ENCODE measurements around the gene UBE3B. TPM values are rescaled to one million over a fixed set of nuclear protein-coding genes. Genes with fewer than 3 reads are reported as not detected.

The UBE3B gene
- total and polyA plus RNA-seq, 9 donors, result 12.1 to 53.4 (median 33.2) TPM

GRCh38 chr12:109500406-109501185 lies 23.2 kb downstream of the UBE3B start:
- no peak for TF ChIP-seq POLR2A (IDR thresholded peaks at IDR 0.05)
- no peak for TF ChIP-seq EP300 (IDR thresholded peaks at IDR 0.05)
- no peak for TF ChIP-seq CTCF (IDR thresholded peaks at IDR 0.05)
- H3K36me3 ChIP-seq, result no peaks in the 10 kb centered on the region
- WGBS, 3 donors, result 86 to 90% (median 89%) methylated on average over 9 of the region's 9 CpGs
- H3K4me1 ChIP-seq (ENCODE audit: insufficient read depth), result no peaks in the 10 kb centered on the region
- no peak overlapping the region for H3K27ac ChIP-seq
- H3K9me3 ChIP-seq, result no peaks in the 10 kb centered on the region
- no peak for DNase-seq
- H3K4me3 ChIP-seq, result no peak overlapping the region
- no peaks in the 10 kb centered on the region for H3K27me3 ChIP-seq
- intact Hi-C loops (cut with DNase I), result no loop called here

- Histone ChIP-seq H3K36me3 (no peaks in the 10 kb centered on the region), H3K27ac (no peak overlapping the region), H3K4me3 (no peak overlapping the region), H3K4me1 (ENCODE audit: insufficient read depth) (no peaks in the 10 kb centered on the region), H3K9me3 (no peaks in the 10 kb centered on the region), H3K27me3 (no peaks in the 10 kb centered on the region)
- intact Hi-C loops (cut with DNase I), result no loop called here
- WGBS, 3 donors, result 89 to 91% (median 90%) methylated on average over 6 of the region's 6 CpGs
- no peak for TF ChIP-seq CTCF (IDR thresholded peaks at IDR 0.05)
- no peak for TF ChIP-seq POLR2A (IDR thresholded peaks at IDR 0.05)
- no peak for TF ChIP-seq EP300 (IDR thresholded peaks at IDR 0.05)
- no peak for DNase-seq
These were observed 23.9 kb downstream of the UBE3B start for GRCh38 chr12:109501299-109501698.

GRCh38 chr12:109502332-109502731 lies 24.9 kb downstream of the UBE3B start:
- no peaks in the 10 kb centered on the region for H3K27me3 ChIP-seq
- H3K4me3 ChIP-seq, result no peak overlapping the region
- intact Hi-C loops (cut with DNase I), result no loop called here
- WGBS, 3 donors, result 95 to 97% (median 95%) methylated on average over 5 of the region's 5 CpGs
- no peaks in the 10 kb centered on the region for H3K4me1 ChIP-seq (ENCODE audit: insufficient read depth)
- no peak for DNase-seq
- no peaks in the 10 kb centered on the region for H3K36me3 ChIP-seq
- H3K9me3 ChIP-seq, result no peaks in the 10 kb centered on the region
- no peak for TF ChIP-seq POLR2A (IDR thresholded peaks at IDR 0.05)
- no peak for TF ChIP-seq EP300 (IDR thresholded peaks at IDR 0.05)
- TF ChIP-seq CTCF (IDR thresholded peaks at IDR 0.05), result no peak
- no peak overlapping the region for H3K27ac ChIP-seq

- no peak overlapping the region for H3K4me3 ChIP-seq
- no peaks in the 10 kb centered on the region for H3K4me1 ChIP-seq (ENCODE audit: insufficient read depth)
- 58 to 88% (median 87%) methylated on average over 3 of the region's 3 CpGs for WGBS, 3 donors
- no peaks in the 10 kb centered on the region for H3K36me3 ChIP-seq
- DNase-seq, result no peak
- no peaks in the 10 kb centered on the region for H3K27me3 ChIP-seq
- intact Hi-C loops (cut with DNase I), result no loop called here
- H3K9me3 ChIP-seq, result no peaks in the 10 kb centered on the region
- TF ChIP-seq POLR2A (IDR thresholded peaks at IDR 0.05) (no peak), EP300 (IDR thresholded peaks at IDR 0.05) (no peak), CTCF (IDR thresholded peaks at IDR 0.05) (no peak)
- H3K27ac ChIP-seq, result no peak overlapping the region
These were observed 26.2 kb downstream of the UBE3B start for GRCh38 chr12:109503611-109504010.
